Mucosa of stomach (tissue), 1 donor: ENCODE data around the gene TBX20.
"Not testable (repeated sequence)": the region's sequence is repeated elsewhere in the genome, so short reads cannot be mapped to it uniquely, and the experiment has no call there.

ENCODE experiments used
- H3K27me3 ChIP-seq: one replicate; pipeline ENCODE4 v1.7.0; 2013; ENCODE audit warnings: mild to moderate bottlenecking, low read length; ENCODE audit not compliant: control insufficient read depth, insufficient read depth
- H3K36me3 ChIP-seq: one replicate; pipeline ENCODE4 v1.7.0; 2013; ENCODE audit warnings: low read length; ENCODE audit not compliant: control insufficient read depth, insufficient read depth
- H3K4me1 ChIP-seq: one replicate; pipeline ENCODE4 v1.7.0; 2013; ENCODE audit warnings: mild to moderate bottlenecking, low read length; ENCODE audit not compliant: control insufficient read depth, insufficient read depth
- H3K4me3 ChIP-seq: one replicate; pipeline ENCODE4 v1.7.0; 2013; ENCODE audit warnings: low read length
- H3K9ac ChIP-seq: one replicate; pipeline ENCODE4 v1.7.0; 2013; ENCODE audit warnings: mild to moderate bottlenecking, low read length, moderate library complexity
- H3K9me3 ChIP-seq: one replicate; pipeline ENCODE4 v1.7.0; 2013; ENCODE audit warnings: mild to moderate bottlenecking, low read length, moderate library complexity; ENCODE audit not compliant: control insufficient read depth
- donor health status: Pancreatic carcinoma.

The TBX20 gene

DNA sequence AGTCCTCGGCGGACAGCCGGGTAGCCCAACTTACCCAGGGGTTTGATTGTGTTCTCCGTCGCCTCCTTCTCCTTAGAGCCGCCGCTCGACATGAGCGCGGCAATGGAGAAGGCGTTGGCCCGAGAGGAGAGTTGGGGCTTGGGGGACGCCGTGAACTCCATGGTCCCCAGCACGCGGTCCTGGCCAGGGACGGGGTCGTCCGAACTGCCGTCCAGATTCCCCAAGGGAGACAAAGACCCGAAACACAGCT lies 515 bp downstream of the TBX20 start:
- Histone ChIP-seq H3K27me3 (peaks cover 98% of the 10 kb centered on the region), H3K4me1 (peaks cover 5% of the 10 kb centered on the region), H3K36me3 (no peaks in the 10 kb centered on the region), H3K9me3 (no peaks in the 10 kb centered on the region), H3K4me3 (peak overlapping the region; percentile 46), H3K9ac (no peak overlapping the region)

GRCh38 chr7:35252612-35253459 lies 1.1 kb downstream of the TBX20 start:
- Histone ChIP-seq H3K4me3 (no peak overlapping the region), H3K27me3 (peaks cover 98% of the 10 kb centered on the region), H3K4me1 (peaks cover 5% of the 10 kb centered on the region), H3K9ac (no peak overlapping the region), H3K36me3 (no peaks in the 10 kb centered on the region), H3K9me3 (no peaks in the 10 kb centered on the region)

GRCh38 chr7:35251606-35252310 lies 2.1 kb downstream of the TBX20 start:
- Histone ChIP-seq H3K36me3 (no peaks in the 10 kb centered on the region), H3K4me1 (peaks cover 5% of the 10 kb centered on the region), H3K4me3 (no peak overlapping the region), H3K9ac (no peak overlapping the region), H3K27me3 (peaks cover 87% of the 10 kb centered on the region), H3K9me3 (no peaks in the 10 kb centered on the region)

- H3K27me3 ChIP-seq: peaks cover 81% of the 10 kb centered on the region
- no peak overlapping the region for H3K9ac ChIP-seq
- peaks cover 5% of the 10 kb centered on the region for H3K4me1 ChIP-seq
- H3K9me3 ChIP-seq: no peaks in the 10 kb centered on the region
- H3K4me3 ChIP-seq: no peak overlapping the region
- no peaks in the 10 kb centered on the region for H3K36me3 ChIP-seq
Measured at GRCh38 chr7:35250941-35251340, 3.0 kb downstream of the TBX20 start.

DNA sequence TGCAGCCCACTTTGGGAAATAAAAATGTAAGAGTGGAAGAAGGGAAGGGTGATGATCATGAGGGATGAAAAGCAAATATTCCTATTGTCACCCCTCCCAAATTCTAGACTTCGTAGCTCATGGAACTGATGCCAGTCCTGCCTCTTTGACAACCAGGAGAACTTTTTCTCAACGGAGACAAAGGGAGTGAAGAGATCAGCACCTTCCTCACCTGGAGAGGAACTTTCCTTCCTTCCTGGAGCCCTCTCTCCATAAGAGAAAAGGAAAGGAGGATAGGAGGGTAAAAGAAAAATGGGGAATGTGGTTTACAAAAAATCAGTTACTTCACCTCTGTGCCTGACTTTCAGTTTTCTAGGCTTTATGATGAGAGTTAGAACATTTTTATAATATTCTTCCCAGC lies 3.4 kb downstream of the TBX20 start:
- no peaks in the 10 kb centered on the region for H3K36me3 ChIP-seq
- H3K4me3 ChIP-seq: no peak overlapping the region
- no peaks in the 10 kb centered on the region for H3K9me3 ChIP-seq
- H3K4me1 ChIP-seq: peaks cover 5% of the 10 kb centered on the region
- peaks cover 77% of the 10 kb centered on the region for H3K27me3 ChIP-seq
- no peak overlapping the region for H3K9ac ChIP-seq

- Histone ChIP-seq H3K9me3 (no peaks in the 10 kb centered on the region), H3K9ac (no peak overlapping the region), H3K36me3 (no peaks in the 10 kb centered on the region), H3K27me3 (peaks cover 72% of the 10 kb centered on the region), H3K4me1 (peaks cover 5% of the 10 kb centered on the region), H3K4me3 (no peak overlapping the region)
Measured at GRCh38 chr7:35249537-35249907, 4.4 kb downstream of the TBX20 start.

- H3K27me3 ChIP-seq: peaks cover 67% of the 10 kb centered on the region
- peaks cover 5% of the 10 kb centered on the region for H3K4me1 ChIP-seq
- no peak overlapping the region for H3K9ac ChIP-seq
- H3K36me3 ChIP-seq: no peaks in the 10 kb centered on the region
- no peak overlapping the region for H3K4me3 ChIP-seq
- H3K9me3 ChIP-seq: no peaks in the 10 kb centered on the region
Measured at GRCh38 chr7:35248576-35249536, 5.0 kb downstream of the TBX20 start.

DNA sequence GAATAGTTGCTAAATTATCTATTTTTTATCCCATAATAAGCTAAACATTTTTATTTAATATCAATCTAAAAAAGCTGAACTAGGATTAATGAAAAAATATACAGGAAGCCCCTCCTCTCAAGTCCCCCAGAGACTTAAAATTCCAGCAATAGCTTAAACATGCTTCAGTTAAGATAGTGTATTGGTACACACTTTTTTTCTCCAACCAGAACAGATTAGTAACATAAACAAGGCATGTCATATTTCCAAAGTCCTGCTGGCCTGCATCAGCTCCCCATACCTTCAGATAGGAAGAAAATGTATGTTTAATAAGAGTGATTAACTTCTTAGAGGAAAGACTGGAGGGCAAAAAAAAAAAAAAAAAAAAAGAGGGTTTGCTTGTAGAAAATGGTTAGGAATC lies 7.1 kb downstream of the TBX20 start:
- no peaks in the 10 kb centered on the region for H3K9me3 ChIP-seq
- H3K4me3 ChIP-seq: no peak overlapping the region
- H3K36me3 ChIP-seq: no peaks in the 10 kb centered on the region
- H3K9ac ChIP-seq: no peak overlapping the region
- H3K27me3 ChIP-seq: peaks cover 46% of the 10 kb centered on the region
- H3K4me1 ChIP-seq: no peaks in the 10 kb centered on the region

DNA sequence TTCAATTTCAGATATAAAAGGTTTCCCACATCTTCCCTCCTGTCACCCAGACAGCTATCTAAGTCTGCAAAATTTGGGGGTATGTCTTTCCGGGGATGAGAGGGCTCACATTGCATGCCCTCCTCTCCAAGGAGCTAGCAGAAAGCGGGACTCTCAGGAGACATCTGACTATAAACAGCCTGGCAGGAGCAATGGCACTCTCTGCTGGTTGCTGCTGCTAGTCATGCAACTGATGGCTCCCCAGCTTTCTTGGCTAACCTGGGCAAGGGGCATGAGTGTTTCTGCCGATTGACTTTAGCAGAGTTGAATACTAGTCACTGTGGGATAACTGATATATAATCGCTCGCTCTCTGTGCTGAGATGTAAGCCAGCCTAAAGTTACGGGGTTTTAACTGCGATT lies 12.0 kb downstream of the TBX20 start:
- Histone ChIP-seq H3K4me1 (no peaks in the 10 kb centered on the region), H3K9ac (no peak overlapping the region), H3K36me3 (no peaks in the 10 kb centered on the region), H3K27me3 (peaks cover 7% of the 10 kb centered on the region), H3K4me3 (no peak overlapping the region), H3K9me3 (no peaks in the 10 kb centered on the region)

- Histone ChIP-seq H3K9ac (no peak overlapping the region), H3K9me3 (no peaks in the 10 kb centered on the region), H3K4me3 (no peak overlapping the region), H3K27me3 (peaks cover 7% of the 10 kb centered on the region), H3K4me1 (no peaks in the 10 kb centered on the region), H3K36me3 (no peaks in the 10 kb centered on the region)
Measured at GRCh38 chr7:35241436-35241835, 12.5 kb downstream of the TBX20 start.

- H3K9me3 ChIP-seq, H3K4me3 ChIP-seq, H3K9ac ChIP-seq, H3K4me1 ChIP-seq, H3K27me3 ChIP-seq, H3K36me3 ChIP-seq: not testable (repeated sequence)
Measured at GRCh38 chr7:35241008-35241407, 12.9 kb downstream of the TBX20 start.

DNA sequence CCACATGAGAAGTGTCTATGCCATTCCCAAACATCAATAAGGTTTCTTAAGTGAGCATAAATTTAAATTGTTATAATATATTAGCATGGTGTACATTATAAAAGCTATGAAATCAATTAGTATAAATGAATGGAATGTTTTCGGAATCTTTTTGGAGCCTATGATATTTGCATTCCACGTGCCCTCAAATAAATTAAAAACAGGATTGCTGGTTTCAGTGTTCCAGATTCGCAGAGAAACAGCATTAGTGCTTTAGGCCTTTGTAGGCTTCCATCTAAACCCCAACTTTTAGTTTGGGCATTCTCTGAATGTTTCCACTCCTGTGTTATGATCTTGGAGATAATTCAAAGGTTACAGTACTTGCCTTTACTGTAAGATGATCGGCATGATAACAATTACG lies 15.4 kb downstream of the TBX20 start:
- H3K4me3 ChIP-seq, H3K9ac ChIP-seq, H3K36me3 ChIP-seq, H3K4me1 ChIP-seq, H3K27me3 ChIP-seq, H3K9me3 ChIP-seq: not testable (repeated sequence)
